Progenitor cell of endocrine pancreas (in vitro differentiated cells): Measurements from ENCODE around the gene CCND1. TPM values are rescaled to one million over a fixed set of nuclear protein-coding genes. Genes with fewer than 3 reads are reported as not detected.

ENCODE experiments used
- DNase-seq: peaks from one replicate; pipeline ENCODE4 v3.0.0; 2021; ENCODE audit warnings: low spot score; ENCODE audit not compliant: unreplicated experiment
- H3K27ac Mint-ChIP-seq: 2 replicates; pipeline ENCODE4 v1.8.0; 2021; ENCODE audit warnings: mild to moderate bottlenecking, moderate library complexity, mixed read lengths
- H3K27me3 Mint-ChIP-seq: 2 replicates; pipeline ENCODE4 v1.8.0; 2021; ENCODE audit warnings: mixed read lengths
- H3K36me3 Mint-ChIP-seq: 2 replicates; pipeline ENCODE4 v1.8.0; 2022; ENCODE audit warnings: mixed read lengths; ENCODE audit not compliant: insufficient read depth
- H3K4me1 Mint-ChIP-seq: 2 replicates; pipeline ENCODE4 v1.8.0; 2021; ENCODE audit warnings: low read depth, mixed read lengths
- H3K4me3 Mint-ChIP-seq: 2 replicates; pipeline ENCODE4 v1.8.0; 2021; ENCODE audit warnings: low read depth, mild to moderate bottlenecking, moderate library complexity, mixed read lengths
- H3K9me3 Mint-ChIP-seq: 2 replicates; pipeline ENCODE4 v1.8.0; 2021; ENCODE audit warnings: low read depth, mixed read lengths
- CTCF ChIP-seq: fragments of 200-600 bp; sonication (generic); IDR thresholded peaks from one replicate; pipeline ENCODE4 v1.5.0; 2021; ENCODE audit warnings: antibody characterized with exemption, mild to moderate bottlenecking; ENCODE audit not compliant: unreplicated experiment
- total RNA-seq: library from RNA; stranded (reverse); gene quantifications from 2 replicates; pipeline ENCODE4 v1.2.1, GENCODE V29; 2021

The CCND1 gene
- total RNA-seq, 1 donor from 2014 or later = 437 TPM

- no peak for TF ChIP-seq CTCF
- Mint-ChIP-seq H3K4me1 (no peaks in the 10 kb centered on the region), H3K36me3 (peaks cover 11% of the 10 kb centered on the region), H3K27ac (no peak overlapping the region), H3K4me3 (no peak overlapping the region), H3K27me3 (no peaks in the 10 kb centered on the region), H3K9me3 (no peaks in the 10 kb centered on the region)
- no peak for DNase-seq
Observed at GRCh38 chr11:69665669-69666068, 24.7 kb downstream of the CCND1 start.

- H3K4me1 Mint-ChIP-seq = no peaks in the 10 kb centered on the region
- H3K4me3 Mint-ChIP-seq = no peak overlapping the region
- H3K36me3 Mint-ChIP-seq = peaks cover 12% of the 10 kb centered on the region
- H3K27me3 Mint-ChIP-seq = no peaks in the 10 kb centered on the region
- H3K27ac Mint-ChIP-seq = no peak overlapping the region
- no peak for DNase-seq
- TF ChIP-seq CTCF = no peak
- no peaks in the 10 kb centered on the region for H3K9me3 Mint-ChIP-seq
Observed at GRCh38 chr11:69666261-69666660, 25.3 kb downstream of the CCND1 start.

GRCh38 chr11:69666752-69667536 lies 26.0 kb downstream of the CCND1 start:
- H3K36me3 Mint-ChIP-seq = peaks cover 12% of the 10 kb centered on the region
- H3K27me3 Mint-ChIP-seq = no peaks in the 10 kb centered on the region
- H3K9me3 Mint-ChIP-seq = no peaks in the 10 kb centered on the region
- no peak for TF ChIP-seq CTCF
- no peak for DNase-seq
- no peak overlapping the region for H3K27ac Mint-ChIP-seq
- H3K4me3 Mint-ChIP-seq = no peak overlapping the region
- H3K4me1 Mint-ChIP-seq = no peaks in the 10 kb centered on the region

- no peaks in the 10 kb centered on the region for H3K27me3 Mint-ChIP-seq
- H3K9me3 Mint-ChIP-seq = no peaks in the 10 kb centered on the region
- H3K27ac Mint-ChIP-seq = no peak overlapping the region
- H3K4me1 Mint-ChIP-seq = no peaks in the 10 kb centered on the region
- H3K4me3 Mint-ChIP-seq = no peak overlapping the region
- peaks cover 12% of the 10 kb centered on the region for H3K36me3 Mint-ChIP-seq
- no peak for TF ChIP-seq CTCF
- DNase-seq = no peak
Observed at GRCh38 chr11:69667619-69668604, 27.0 kb downstream of the CCND1 start.

GRCh38 chr11:69669486-69669885 lies 28.5 kb downstream of the CCND1 start:
- no peak for DNase-seq
- Mint-ChIP-seq H3K4me1 (peaks cover 5% of the 10 kb centered on the region), H3K27ac (no peak overlapping the region), H3K4me3 (no peak overlapping the region), H3K36me3 (peaks cover 15% of the 10 kb centered on the region), H3K9me3 (no peaks in the 10 kb centered on the region), H3K27me3 (no peaks in the 10 kb centered on the region)
- TF ChIP-seq CTCF = no peak
